Vagina (tissue), 2 donors: ENCODE measurements around the gene ESYT2.

ENCODE experiments used
- CTCF ChIP-seq, 3 experiments: fragments of 450-650 bp in 2 of 3; fragments of 200-600 bp in 1 of 3; sonication (generic) in 1 of 3; IDR thresholded peaks; one replicate each; pipeline ENCODE4 v1.5.1; 2017 to 2019; ENCODE audit warnings: antibody characterized with exemption in 3 of 3, mild to moderate bottlenecking in 2 of 3, moderate library complexity in 2 of 3
- POLR2A ChIP-seq, 2 donors: fragments of 450-650 bp; IDR thresholded peaks; one replicate each; pipeline ENCODE4 v1.6.1; 2017; ENCODE audit warnings: antibody characterized with exemption in 2 of 2, mild to moderate bottlenecking in 2 of 2, moderate library complexity in 2 of 2
- POLR2AphosphoS5 ChIP-seq, 2 donors: sonication (generic); formaldehyde crosslinking; IDR thresholded peaks; one replicate each; pipeline ENCODE4 v1.9.0; 2017; ENCODE audit warnings: antibody characterized with exemption in 2 of 2, mild to moderate bottlenecking in 2 of 2, low read depth in 1 of 2; ENCODE audit not compliant: insufficient read depth in 1 of 2

- no peak for TF ChIP-seq CTCF (IDR thresholded peaks at IDR 0.05)
- no peak for TF ChIP-seq POLR2A (IDR thresholded peaks at IDR 0.05)
- no peak for TF ChIP-seq POLR2AphosphoS5 (IDR thresholded peaks at IDR 0.05; ENCODE audit: insufficient read depth in 1 of 2, low read depth in 1 of 2)
These were observed 14.7 kb downstream of the ESYT2 start for GRCh38 chr7:158814637-158815036.
